Central memory CD8-positive, alpha-beta T cell (primary cell): ENCODE results near the gene CHRNA3.

Experiments used
- ATAC-seq: fragments of 150-1000 bp; cut with Tn5 transposase; replicated peaks from 2 replicates; pipeline ENCODE4 v1.10.0; 2022; ENCODE audit warnings: mild to moderate bottlenecking, moderate FRiP score, moderate number of reproducible peaks; ENCODE audit not compliant: poor library complexity, severe bottlenecking; ENCODE audit errors: extremely low read depth
- DNase-seq, 2 donors: peaks; one replicate each; pipeline ENCODE4 v3.0.0; 2021; ENCODE audit warnings: low spot score in 2 of 2
- H3K27ac Mint-ChIP-seq: one replicate; pipeline ENCODE4 v1.8.0; 2022; ENCODE audit warnings: low read depth, mild to moderate bottlenecking, moderate library complexity, mixed read lengths
- H3K27me3 Mint-ChIP-seq: one replicate; pipeline ENCODE4 v1.8.0; 2022; ENCODE audit warnings: mixed read lengths
- H3K36me3 Mint-ChIP-seq: one replicate; pipeline ENCODE4 v1.8.0; 2022; ENCODE audit warnings: mild to moderate bottlenecking, moderate library complexity, mixed read lengths; ENCODE audit not compliant: insufficient read depth
- H3K4me1 Mint-ChIP-seq: one replicate; pipeline ENCODE4 v1.8.0; 2022; ENCODE audit warnings: mixed read lengths
- H3K4me3 Mint-ChIP-seq: one replicate; pipeline ENCODE4 v1.8.0; 2022; ENCODE audit warnings: mild to moderate bottlenecking, moderate library complexity, mixed read lengths
- H3K9me3 Mint-ChIP-seq: one replicate; pipeline ENCODE4 v1.8.0; 2022; ENCODE audit warnings: mixed read lengths

CHRNA3 gene

GRCh38 chr15:78603467-78603866 is 17.3 kb downstream of the CHRNA3 start:
- ATAC-seq (no peak), DNase-seq (no peak)
- H3K27ac Mint-ChIP-seq: no peak overlapping the region
- peaks cover 69% of the 10 kb centered on the region for H3K27me3 Mint-ChIP-seq
- no peaks in the 10 kb centered on the region for H3K9me3 Mint-ChIP-seq
- H3K4me3 Mint-ChIP-seq: no peak overlapping the region
- H3K4me1 Mint-ChIP-seq: no peaks in the 10 kb centered on the region
- H3K36me3 Mint-ChIP-seq: no peaks in the 10 kb centered on the region

- H3K27ac Mint-ChIP-seq: no peak overlapping the region
- no peaks in the 10 kb centered on the region for H3K9me3 Mint-ChIP-seq
- H3K36me3 Mint-ChIP-seq: no peaks in the 10 kb centered on the region
- DNase-seq: no peak
- no peaks in the 10 kb centered on the region for H3K4me1 Mint-ChIP-seq
- peaks cover 30% of the 10 kb centered on the region for H3K27me3 Mint-ChIP-seq
- no peak overlapping the region for H3K4me3 Mint-ChIP-seq
- ATAC-seq: no peak
These were observed 21.6 kb downstream of the CHRNA3 start for GRCh38 chr15:78599189-78599588.

DNA sequence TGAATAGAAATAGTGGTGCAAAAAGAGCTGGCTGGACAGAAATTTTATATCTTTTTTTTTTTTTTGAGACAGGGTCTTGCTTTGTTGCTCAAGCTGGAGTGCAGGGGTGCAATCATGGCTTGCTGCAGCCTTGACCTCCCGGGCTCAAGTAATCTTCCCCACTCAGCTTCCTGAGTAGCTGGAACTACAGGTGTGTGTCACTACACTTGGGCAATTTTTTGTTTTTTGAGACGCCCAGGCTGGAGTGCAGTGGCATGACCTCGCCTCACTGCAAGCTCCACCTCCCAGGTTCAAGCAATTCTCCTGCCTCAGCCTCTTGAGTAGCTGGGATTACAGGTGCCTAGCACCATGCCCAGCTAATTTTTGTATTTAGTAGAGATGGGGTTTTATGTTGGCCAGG is 22.4 kb downstream of the CHRNA3 start:
- no peak for ATAC-seq
- H3K4me1 Mint-ChIP-seq: no peaks in the 10 kb centered on the region
- no peaks in the 10 kb centered on the region for H3K9me3 Mint-ChIP-seq
- no peak overlapping the region for H3K4me3 Mint-ChIP-seq
- H3K27me3 Mint-ChIP-seq: peaks cover 21% of the 10 kb centered on the region
- H3K27ac Mint-ChIP-seq: no peak overlapping the region
- no peak for DNase-seq
- no peaks in the 10 kb centered on the region for H3K36me3 Mint-ChIP-seq

DNA sequence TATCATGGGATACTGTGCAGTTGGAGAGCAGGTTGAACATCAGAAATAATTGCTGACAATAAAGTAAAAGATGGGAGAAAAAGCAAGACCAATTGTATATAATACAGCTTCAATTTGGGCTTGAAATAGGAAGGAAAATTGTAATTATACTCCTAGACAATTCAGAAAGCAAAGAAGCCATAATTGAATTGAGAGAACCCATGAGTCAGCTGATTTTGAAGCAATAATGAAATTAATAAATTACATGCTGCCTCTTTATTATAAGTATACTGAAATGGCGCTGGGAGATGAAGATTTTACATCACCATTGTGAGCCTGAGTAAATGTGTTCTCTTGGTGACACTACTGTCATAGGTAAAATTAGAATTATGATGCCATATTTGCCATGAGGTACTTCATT is 23.2 kb downstream of the CHRNA3 start:
- peaks cover 13% of the 10 kb centered on the region for H3K27me3 Mint-ChIP-seq
- H3K27ac Mint-ChIP-seq: no peak overlapping the region
- ATAC-seq: no peak
- DNase-seq: no peak
- no peaks in the 10 kb centered on the region for H3K36me3 Mint-ChIP-seq
- no peak overlapping the region for H3K4me3 Mint-ChIP-seq
- H3K9me3 Mint-ChIP-seq: no peaks in the 10 kb centered on the region
- no peaks in the 10 kb centered on the region for H3K4me1 Mint-ChIP-seq

- no peak overlapping the region for H3K4me3 Mint-ChIP-seq
- ATAC-seq (no peak), DNase-seq (no peak)
- H3K36me3 Mint-ChIP-seq: no peaks in the 10 kb centered on the region
- H3K4me1 Mint-ChIP-seq: no peaks in the 10 kb centered on the region
- H3K9me3 Mint-ChIP-seq: no peaks in the 10 kb centered on the region
- no peaks in the 10 kb centered on the region for H3K27me3 Mint-ChIP-seq
- H3K27ac Mint-ChIP-seq: no peak overlapping the region
These were observed 45.9 kb downstream of the CHRNA3 start for GRCh38 chr15:78574944-78575343.

- ATAC-seq (no peak), DNase-seq (no peak)
- Mint-ChIP-seq H3K36me3 (no peaks in the 10 kb centered on the region), H3K4me3 (no peak overlapping the region), H3K27ac (no peak overlapping the region), H3K9me3 (no peaks in the 10 kb centered on the region), H3K27me3 (no peaks in the 10 kb centered on the region), H3K4me1 (no peaks in the 10 kb centered on the region)
These were observed 47.4 kb downstream of the CHRNA3 start for GRCh38 chr15:78573416-78573815.

DNA sequence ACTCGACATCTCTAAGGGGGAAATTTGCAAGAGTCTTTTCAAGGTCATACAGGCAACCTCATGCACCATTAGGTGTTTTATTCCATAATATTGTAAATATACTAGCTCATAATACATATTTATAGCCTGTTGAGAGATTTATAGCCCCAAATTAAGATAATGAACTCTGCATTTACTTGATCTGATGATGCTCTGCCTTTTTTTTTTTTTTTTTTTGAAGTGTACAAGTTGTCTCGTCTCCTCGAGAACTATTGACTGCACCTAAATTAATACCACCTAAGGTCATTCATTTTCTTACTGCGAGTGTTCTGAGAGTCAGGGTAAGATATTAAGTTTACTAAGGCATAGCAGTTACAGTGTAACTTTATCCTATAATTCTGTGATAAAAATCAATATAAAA is 49.4 kb downstream of the CHRNA3 start:
- Mint-ChIP-seq H3K4me1 (peaks cover 4% of the 10 kb centered on the region), H3K36me3 (no peaks in the 10 kb centered on the region), H3K4me3 (no peak overlapping the region), H3K9me3 (no peaks in the 10 kb centered on the region), H3K27me3 (peaks cover 7% of the 10 kb centered on the region), H3K27ac (no peak overlapping the region)
- no peak for DNase-seq
- ATAC-seq: no peak

- H3K4me1 Mint-ChIP-seq: peaks cover 9% of the 10 kb centered on the region
- H3K27ac Mint-ChIP-seq: no peak overlapping the region
- ATAC-seq (no peak), DNase-seq (no peak)
- H3K9me3 Mint-ChIP-seq: no peaks in the 10 kb centered on the region
- no peaks in the 10 kb centered on the region for H3K36me3 Mint-ChIP-seq
- H3K27me3 Mint-ChIP-seq: peaks cover 12% of the 10 kb centered on the region
- no peak overlapping the region for H3K4me3 Mint-ChIP-seq
These were observed 50.1 kb downstream of the CHRNA3 start for GRCh38 chr15:78570710-78571109.

GRCh38 chr15:78567531-78567930 is 53.3 kb downstream of the CHRNA3 start:
- peaks cover 19% of the 10 kb centered on the region for H3K4me1 Mint-ChIP-seq
- no peaks in the 10 kb centered on the region for H3K36me3 Mint-ChIP-seq
- H3K27me3 Mint-ChIP-seq: peaks cover 12% of the 10 kb centered on the region
- H3K4me3 Mint-ChIP-seq: no peak overlapping the region
- no peak for DNase-seq
- H3K27ac Mint-ChIP-seq: no peak overlapping the region
- no peak for ATAC-seq
- no peaks in the 10 kb centered on the region for H3K9me3 Mint-ChIP-seq

- H3K27ac Mint-ChIP-seq: no peak overlapping the region
- ATAC-seq: no peak
These were observed 54.6 kb downstream of the CHRNA3 start for GRCh38 chr15:78565951-78566774.

DNA sequence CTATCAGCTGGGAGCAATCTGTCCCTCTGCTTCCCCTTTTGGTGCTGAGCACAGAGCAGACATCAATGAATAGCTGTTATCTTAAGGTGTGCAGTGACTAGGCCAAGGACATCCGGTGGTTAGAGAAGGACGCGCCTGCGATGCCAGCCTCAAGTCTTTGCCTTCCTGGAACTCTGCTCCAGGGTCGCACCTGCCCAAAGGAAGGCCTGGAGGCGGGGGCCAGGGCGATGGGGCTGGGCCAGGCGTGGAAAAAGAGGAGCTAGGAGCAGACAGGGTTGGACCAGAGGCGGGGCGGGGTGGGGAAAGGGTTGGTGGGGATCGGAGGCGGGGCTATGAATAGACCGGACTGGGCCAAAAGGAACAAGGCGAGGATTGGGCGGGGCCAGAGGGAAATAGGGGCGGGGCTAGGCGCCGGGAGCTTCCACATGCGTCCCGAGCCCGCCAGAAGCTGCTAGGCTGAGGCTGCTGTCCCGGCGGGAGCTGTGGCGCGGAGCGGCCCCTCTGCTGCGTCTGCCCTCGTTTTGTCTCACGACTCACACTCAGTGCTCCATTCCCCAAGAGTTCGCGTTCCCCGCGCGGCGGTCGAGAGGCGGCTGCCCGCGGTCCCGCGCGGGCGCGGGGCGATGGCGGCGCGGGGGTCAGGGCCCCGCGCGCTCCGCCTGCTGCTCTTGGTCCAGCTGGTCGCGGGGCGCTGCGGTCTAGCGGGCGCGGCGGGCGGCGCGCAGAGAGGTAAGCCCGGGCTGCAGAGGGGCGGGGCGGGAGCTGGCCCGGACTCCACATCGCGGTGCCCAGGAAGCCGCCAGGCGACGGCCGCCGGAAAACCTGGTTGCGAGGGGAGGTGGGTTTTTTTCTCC is 55.5 kb downstream of the CHRNA3 start, which contains the start of gene CHRNA5:
Gene CHRNA5, plus strand, starts transcription at position 424 of the 854 bp plus-strand sequence. Its CDS starts 200 bp downstream, at position 624.
- DNase-seq: peak in 1 of 2 donors; percentile 33
- Mint-ChIP-seq H3K4me3 (peak within 1 kb of the TSS; percentile 87), H3K27ac (no peak within 1 kb of the TSS), H3K36me3 (no peaks in the 10 kb centered on the region), H3K27me3 (peaks cover 12% of the 10 kb centered on the region), H3K9me3 (no peaks in the 10 kb centered on the region), H3K4me1 (peaks cover 19% of the 10 kb centered on the region)
- peak; percentile 67 for ATAC-seq

More at GRCh38 chr15:78565951-78566774, 54.6 kb downstream of the CHRNA3 start:
- Mint-ChIP-seq H3K4me1 (peaks cover 19% of the 10 kb centered on the region), H3K9me3 (no peaks in the 10 kb centered on the region), H3K27me3 (peaks cover 12% of the 10 kb centered on the region), H3K4me3 (peak overlapping the region; percentile 87), H3K36me3 (no peaks in the 10 kb centered on the region)
- DNase-seq: no peak

DNA sequence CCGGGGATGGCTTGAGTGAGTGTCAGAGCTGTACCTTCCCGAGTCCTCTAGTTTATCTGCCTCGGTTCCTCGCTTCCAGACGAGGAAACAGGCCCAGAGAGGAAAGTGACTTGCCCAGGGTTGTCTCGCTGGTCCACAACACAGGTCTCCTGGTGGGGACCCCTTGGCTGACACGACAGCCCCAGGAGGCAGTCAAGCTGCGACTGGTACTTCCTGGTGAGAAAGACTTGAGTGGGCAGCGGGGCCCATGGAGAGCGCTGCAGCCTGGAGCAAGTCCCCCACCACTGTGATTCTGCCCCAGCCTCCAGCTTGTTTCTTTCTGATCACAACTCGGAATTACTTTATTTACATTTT is 56.1 kb downstream of the CHRNA3 start:
- peaks cover 12% of the 10 kb centered on the region for H3K27me3 Mint-ChIP-seq
- H3K27ac Mint-ChIP-seq: no peak overlapping the region
- no peaks in the 10 kb centered on the region for H3K9me3 Mint-ChIP-seq
- DNase-seq (no peak), ATAC-seq (no peak)
- peaks cover 19% of the 10 kb centered on the region for H3K4me1 Mint-ChIP-seq
- H3K4me3 Mint-ChIP-seq: peak overlapping the region; percentile 87
- no peaks in the 10 kb centered on the region for H3K36me3 Mint-ChIP-seq

DNA sequence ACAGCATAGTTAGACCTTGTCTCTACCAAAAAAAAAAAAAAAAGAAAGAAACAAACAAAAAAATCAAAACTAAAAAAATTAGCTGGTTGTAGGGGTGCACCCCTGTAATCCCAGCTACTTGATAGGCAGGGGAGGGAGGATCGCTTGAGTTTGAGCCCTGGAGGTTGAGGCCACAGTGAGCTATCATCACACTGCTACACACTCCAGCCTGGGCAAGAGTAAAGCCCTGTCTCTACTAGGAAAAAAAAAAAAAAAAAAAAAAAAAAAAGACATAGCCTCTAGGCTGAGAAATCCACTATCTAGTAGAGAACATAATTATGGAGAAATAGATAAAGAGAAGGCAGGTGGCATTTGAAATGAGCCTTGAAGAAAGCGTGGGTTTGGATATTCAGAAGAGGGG is 57.7 kb downstream of the CHRNA3 start:
- H3K27me3 Mint-ChIP-seq: peaks cover 12% of the 10 kb centered on the region
- DNase-seq (no peak), ATAC-seq (no peak)
- no peak overlapping the region for H3K27ac Mint-ChIP-seq
- H3K4me3 Mint-ChIP-seq: no peak overlapping the region
- H3K9me3 Mint-ChIP-seq: no peaks in the 10 kb centered on the region
- no peaks in the 10 kb centered on the region for H3K36me3 Mint-ChIP-seq
- H3K4me1 Mint-ChIP-seq: peaks cover 19% of the 10 kb centered on the region
